T-helper 2 cell (primary cell): ENCODE data around the gene MX2.
"Not testable (repeated sequence)": the region's sequence is repeated elsewhere in the genome, so short reads cannot be mapped to it uniquely, and the experiment has no call there.

ENCODE experiments used
- DNase-seq, 5 experiments: peaks; one replicate each; pipeline versions ENCODE4 v3.0.0 to v3.0.0-alpha.2; 2012 to 2022

The MX2 gene

DNA sequence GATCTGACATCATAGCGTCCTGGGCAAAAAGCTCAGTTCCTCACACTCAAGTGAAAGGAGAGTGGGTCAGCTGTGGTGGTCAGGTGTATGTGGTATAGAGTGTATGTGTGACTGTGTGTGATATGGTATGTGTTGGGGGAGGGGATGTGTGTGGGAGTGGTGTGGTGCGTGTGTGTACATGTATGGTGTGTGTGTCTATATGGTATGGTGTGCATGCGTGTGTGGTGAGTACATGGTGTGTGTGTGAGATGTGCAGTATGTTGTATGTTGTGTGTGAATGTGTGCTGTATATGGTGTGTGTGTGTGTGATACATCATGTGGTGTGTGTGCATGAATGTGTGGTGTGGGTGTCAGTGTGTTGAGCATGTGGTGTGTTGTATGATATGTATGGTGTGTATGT lies 24.3 kb upstream of the MX2 start:
- no peak for DNase-seq

DNA sequence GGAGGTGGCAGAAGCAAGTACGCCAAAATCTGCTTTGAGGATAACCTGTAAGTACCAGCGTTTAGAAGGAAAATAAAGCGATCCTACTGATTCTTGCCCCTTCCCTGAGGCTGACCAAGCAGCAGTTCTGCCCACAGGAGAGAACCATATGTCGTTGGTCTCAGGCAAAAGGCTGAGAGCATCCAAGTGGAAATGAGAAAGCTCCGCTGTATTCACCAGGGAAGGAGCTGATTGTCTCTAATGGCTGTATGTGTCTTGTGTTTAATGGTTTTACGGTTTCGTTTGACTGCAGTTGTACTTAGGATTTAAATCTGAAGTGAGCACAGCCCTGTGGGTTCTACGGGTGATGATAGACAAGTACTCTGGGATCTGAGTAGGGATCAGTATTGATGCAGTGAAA lies 23.4 kb upstream of the MX2 start:
- no peak for DNase-seq

GRCh38 chr21:41342035-41342434 lies 19.8 kb upstream of the MX2 start:
- no peak for DNase-seq

- no peak for DNase-seq
Observed at GRCh38 chr21:41344146-41344545, 17.7 kb upstream of the MX2 start.

GRCh38 chr21:41345356-41345755 lies 16.5 kb upstream of the MX2 start:
- DNase-seq: no peak

DNA sequence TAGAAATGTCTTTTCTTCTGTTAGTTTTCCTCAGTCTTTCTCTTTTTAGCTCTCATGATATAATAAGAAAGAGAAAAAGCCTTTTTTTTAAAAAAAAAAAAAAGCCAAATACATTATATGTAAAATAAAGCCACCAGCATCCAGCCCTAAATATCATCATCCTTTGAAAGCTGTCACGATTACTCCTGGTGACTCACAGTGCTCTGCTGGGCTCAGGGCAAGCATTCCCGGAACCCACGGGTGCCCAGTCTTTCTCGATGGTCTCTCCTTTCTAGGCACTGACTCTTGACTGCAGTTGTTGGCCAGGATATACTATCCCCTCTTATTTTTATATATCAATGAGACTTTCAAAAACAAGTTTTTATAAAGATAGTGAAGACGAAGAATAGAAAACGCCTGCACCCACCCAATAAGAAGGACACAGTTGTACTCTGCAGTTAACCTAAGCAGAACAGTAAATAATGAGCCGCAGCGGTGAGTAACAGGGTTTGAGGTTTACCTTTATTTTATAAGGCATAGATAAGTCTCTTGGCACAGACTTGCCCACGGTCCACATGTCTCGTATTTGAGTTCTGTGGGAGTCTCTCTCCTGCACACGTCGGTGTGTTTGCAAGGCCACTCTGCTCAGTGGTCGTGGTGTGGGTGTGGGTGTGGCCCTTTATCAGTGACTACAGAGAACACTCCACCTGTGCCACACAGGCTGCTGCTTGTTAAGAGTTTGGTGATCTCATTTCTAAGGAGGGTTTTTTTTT lies 15.7 kb upstream of the MX2 start:
- no peak for DNase-seq

DNA sequence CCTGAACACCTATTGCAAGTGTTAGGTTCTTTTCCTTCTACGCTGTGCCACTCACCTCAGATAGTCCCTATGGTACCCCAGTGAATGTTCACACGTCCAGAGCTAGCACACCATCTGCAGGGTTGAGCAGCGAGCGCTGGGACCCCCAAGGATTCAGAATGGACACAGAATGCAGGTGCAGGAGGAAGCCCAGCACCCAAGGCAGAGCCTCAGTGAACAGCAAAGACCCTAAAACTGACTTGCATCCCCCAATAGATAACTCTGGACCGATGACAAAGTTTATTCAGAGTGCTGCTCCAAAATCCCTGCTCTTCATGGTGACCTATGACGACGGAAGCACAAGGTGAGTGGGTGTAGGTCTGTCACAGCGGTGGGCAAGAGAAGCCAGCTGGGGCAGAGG lies 15.1 kb upstream of the MX2 start:
- DNase-seq: no peak

GRCh38 chr21:41348434-41348833 lies 13.4 kb upstream of the MX2 start:
- DNase-seq: no peak

DNA sequence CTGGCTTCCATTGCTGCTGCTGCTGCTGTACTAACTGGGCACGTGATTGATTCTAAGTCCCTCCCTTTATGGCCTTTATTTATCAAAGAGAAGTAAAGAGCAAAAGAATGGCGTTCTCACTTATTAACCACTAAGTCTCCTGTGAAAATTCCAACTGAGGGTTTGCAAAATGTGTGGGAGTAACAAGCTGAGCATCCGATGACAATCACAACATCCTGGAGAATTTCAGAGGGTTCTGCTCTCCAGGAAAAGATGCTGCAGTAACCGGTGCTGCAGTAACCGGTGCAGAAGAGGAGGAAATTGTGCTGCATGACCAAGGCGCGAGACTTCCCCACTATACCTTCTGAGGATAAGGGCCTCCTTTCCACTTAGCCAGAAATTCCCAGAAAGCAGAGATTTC lies 12.7 kb upstream of the MX2 start:
- DNase-seq: no peak

DNA sequence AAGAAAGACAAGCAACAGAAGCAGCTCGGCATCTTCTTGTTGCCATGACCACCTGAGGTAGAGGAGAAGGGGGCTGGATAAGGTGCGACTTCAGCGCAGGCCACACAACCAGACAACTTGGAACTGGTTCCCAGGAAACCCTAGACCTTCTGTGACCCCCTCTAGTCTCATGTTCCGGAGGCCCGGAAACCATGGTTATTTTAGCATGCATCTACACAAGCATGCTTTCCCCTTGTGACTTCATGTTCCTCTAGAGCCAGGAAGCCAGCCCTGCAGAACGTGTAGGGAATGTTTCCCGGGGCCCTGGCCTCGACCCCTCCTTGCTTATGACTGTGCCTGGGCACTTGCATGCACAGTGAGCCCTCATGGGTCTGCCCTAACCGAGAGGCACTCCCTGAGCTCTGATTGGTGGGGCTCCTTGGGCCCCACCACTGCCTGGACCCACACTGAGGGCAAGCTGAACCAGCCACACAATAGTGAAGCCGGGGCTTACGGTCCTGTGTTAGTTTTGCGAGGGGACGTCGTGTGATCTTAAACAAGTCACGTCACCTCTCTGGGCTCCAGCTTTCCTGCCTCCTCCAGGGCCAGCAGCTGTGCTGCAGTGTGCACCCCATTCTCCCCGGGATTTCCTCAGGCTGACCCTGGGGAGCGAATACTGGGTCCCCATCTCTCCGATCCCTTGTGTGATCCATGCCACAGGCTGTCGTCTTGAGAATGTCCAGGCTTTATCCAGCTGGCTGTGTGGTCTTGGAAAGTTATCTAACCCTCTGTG lies 12.0 kb upstream of the MX2 start:
- DNase-seq: no peak

DNA sequence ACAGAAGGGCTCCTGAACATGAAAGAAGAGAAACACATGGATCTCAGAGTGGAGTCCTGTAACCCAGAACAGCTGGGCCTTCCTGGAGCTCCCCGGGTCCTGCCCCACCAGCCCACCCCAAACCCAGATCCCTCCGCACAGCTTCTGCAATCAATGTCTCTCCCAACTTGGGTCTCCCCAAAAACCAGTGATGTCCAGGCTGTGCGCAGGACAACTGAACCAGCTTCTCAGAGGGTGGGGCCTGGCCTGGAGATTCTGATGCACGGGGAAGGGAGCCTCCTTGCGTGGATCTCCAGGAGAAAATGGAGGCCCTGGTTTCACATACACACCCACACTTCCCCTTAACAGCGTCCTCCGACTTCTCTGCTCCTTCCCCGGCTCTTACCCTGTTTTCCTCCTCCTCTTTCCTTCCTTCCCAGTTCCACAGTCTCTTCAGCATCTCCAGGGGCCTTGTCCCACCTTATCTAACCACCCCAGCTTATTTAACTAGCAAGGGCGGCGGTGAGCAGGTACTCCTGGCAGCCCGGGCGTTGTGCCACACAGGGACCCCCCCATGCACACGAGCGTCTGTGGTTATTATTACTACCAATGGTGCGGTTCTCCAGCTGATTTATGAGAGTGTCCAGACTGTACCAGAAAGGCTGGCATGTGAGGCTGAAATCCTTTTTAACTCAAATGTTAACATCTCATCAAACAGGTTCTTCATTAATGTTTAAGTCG lies 11.2 kb upstream of the MX2 start:
- no peak for DNase-seq

DNA sequence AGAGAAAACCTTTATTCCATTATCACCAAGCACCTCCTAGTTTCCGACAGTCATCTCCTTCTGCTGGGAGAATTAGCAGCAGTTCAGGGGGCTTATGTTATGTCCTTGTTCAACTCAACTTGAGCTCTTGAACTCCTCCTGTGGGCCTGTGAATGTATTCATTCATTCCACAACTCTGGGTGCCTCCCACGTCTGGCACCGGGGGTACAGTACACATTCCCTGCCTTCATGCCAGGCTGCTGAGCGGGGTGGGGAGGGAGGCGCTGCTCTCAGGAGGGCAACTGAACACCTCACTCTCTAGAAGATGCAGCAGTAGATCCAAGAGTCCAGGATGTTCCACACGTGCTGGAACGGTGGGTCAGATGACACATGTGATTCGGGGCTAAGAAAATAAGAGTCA lies 4.3 kb upstream of the MX2 start:
- DNase-seq: no peak

DNA sequence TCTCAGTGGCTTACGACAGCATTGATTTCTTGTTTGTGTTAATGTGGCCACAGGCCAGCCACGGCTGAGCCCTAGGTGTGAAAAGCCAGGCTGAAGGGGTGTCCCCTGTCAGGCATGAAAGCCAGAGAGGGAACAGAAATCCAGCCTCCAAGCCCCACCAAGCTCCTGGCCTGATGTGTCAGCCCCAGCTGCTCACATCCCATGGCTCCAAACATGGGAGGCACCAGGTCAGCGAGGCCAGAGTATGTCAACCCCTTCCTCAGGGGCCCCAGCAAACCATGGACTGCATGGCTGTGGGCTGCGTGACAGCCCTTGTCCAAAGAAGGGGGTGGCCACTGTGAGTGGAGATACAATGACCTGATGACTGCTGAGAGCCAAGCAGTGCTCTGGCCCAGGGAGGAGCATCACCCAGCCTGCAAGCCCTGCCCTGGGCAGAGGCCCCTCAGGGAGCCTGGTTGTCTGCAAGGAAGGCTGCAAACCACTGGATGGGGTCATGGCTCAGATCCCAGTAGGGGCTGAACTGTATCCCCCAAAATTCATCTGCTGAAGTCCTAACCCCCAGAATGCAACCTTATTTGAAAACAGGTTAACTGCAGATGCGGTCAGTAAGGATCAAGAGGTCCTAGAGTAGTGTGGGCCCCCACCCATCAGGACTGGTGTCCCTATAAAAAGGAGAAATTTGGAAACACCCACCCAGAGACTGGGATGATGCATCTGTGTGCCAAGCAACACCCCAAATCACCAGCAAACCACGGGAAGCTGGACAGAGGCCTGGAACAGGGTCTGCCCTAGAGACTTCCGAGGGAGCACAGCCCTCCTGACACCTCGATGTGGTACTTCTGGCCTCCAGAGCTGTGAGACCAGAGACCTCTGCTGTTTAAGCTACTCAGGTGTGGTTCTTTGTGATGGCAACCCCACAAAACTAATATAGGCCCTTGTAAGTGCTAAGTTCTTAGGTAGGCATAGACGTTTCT lies 3.3 kb upstream of the MX2 start:
- DNase-seq: no peak

- no peak for DNase-seq
Observed at GRCh38 chr21:41359286-41359685, 2.5 kb upstream of the MX2 start.

- DNase-seq: not testable (repeated sequence)
Observed at GRCh38 chr21:41359754-41360071, 2.1 kb upstream of the MX2 start.

DNA sequence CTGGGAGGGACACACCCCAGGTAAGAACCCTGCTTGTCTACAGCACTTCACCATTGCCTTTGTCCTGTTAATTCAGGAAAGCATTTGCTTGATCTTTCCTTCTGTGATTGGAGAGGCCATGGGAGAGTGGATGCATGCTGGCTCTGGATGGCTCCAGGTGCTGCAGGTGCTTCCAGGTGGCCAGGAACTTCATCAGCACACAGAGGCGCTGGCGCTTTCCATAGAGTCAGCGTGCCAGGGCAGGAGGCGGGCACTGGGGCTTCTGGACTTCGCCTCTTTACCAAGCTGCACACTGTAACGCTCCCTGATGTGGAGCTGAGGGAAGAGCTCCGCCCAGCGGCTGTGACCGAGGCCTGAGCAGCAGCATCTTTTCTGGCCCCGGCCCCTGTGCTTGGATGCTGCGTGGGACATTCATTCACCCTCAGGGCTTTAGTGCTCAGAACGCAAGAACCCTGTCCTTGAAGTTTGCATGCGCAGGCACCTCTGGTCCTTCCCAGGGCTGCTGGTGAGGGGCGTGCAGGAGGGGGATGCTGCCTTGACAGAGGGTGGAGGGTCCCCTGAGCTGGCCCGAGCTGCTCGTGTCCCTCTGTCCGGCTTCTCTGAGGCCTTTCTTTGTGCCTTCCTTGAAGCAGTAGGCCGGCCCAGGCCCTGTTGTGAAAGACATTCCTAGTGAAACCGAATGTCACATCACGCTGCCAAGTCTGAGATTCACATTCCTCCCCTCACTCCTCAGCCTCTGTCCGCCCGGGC lies 1.6 kb upstream of the MX2 start:
- no peak for DNase-seq

- DNase-seq: no peak
Observed at GRCh38 chr21:41361053-41361785, 608 bp upstream of the MX2 start.

DNA sequence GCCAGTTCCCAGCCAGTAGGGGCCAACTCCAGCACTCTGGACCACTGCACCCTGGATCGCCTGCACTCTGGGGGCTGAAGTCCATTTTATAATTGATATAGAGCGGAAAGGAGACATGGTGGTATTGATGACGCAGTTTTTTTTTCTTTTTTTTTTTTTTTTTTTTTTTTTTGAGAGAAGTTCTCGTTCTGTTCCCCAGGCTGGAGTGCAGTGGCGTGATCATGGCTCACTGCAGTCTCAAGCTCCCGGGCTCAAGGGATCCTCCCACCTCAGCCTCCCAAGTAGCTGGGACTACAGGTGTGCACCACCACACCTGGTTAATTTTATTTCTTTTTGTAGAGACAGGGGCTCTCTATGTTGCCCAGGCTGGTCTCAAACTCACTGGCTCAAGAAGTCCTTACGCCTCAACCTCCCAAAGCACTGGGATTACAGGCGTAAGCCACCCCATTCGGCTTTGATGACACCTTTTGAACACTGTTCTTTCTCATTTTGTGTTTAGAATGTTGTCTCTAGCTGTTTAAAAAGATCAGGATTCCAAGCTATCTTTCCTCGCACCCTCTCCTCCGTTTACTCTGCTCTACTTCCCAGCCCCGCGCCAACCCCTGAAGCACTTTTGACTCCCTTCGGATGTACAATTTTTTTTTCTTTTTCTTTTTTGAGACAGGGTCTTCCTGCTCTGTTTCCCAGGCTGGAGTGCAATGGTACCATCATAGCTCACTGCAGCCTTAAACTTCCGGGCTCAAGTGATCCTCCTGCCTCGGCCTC lies 960 bp downstream of the MX2 start:
- no peak for DNase-seq

DNA sequence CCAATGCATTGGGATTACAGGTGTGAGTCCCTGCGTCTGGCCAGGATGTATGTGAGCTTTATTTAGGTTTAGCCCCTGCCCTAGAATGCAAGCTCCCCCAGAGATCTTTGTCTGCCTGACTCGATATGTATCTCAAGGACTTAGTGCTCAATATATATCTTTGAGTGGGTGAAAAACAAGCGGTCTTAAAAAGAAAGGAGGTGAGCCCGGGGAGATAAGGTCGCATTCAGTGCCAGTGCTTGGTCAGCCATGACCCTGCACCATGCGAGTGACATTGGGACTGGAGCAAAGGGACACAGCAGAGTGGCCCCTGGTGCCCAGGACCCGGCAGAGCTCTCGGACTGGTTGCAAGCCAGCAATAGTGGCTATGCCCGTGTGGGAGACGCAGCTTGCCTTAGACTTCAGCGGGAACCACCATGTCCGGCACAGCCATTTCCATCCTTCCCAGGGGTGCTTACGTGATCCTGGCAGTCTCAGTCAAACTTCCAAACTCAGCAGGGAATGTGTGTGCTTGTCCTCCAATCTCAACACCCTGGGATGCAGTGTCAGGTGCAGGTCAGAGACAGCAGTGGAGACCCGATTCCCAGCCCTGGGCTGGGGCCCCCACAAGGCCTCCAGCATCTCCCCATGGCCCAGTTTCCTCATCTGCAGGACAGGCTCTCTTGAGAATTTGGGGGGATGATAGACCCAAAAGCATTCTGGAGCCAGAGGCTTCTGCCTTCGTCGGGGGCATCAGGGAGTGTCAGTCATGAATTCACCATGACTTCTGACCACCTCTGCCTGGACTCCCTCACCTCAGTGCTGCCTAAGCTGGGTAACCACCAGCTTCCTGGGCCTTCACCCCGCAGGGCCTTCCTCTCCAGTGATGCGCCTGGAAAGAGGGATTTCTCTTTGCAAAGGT lies 1.8 kb downstream of the MX2 start:
- no peak for DNase-seq
